Measurements from ENCODE around the gene FTO.

Gene FTO

GRCh38 chr16:53995378-53995777, 291.4 kb downstream of the FTO start:
- ChIA-PET POLR2A (no interaction called here), CTCF (no interaction called here)
- no peak for TF ChIP-seq CTCF (IDR thresholded peaks at IDR 0.05; ENCODE audit: insufficient read depth, low read length, missing control alignments)
- DNase-seq (ENCODE audit: low read depth, low spot score) = no peak
- H3K4me3 ChIP-seq (ENCODE audit: low read depth, low read length) = no peak overlapping the region

GRCh38 chr16:53996961-53997360, 293.0 kb downstream of the FTO start:
- no peak for DNase-seq (ENCODE audit: low read depth, low spot score)
- POLR2A ChIA-PET = no interaction called here
- H3K4me3 ChIP-seq (ENCODE audit: low read depth, low read length) = no peak overlapping the region
- TF ChIP-seq CTCF (IDR thresholded peaks at IDR 0.05; ENCODE audit: insufficient read depth, low read length, missing control alignments) = no peak
- CTCF ChIA-PET = no interaction called here

- no peak for DNase-seq (ENCODE audit: low read depth, low spot score)
- CTCF ChIA-PET = no interaction called here
- POLR2A ChIA-PET = no interaction called here
- no peak for TF ChIP-seq CTCF (IDR thresholded peaks at IDR 0.05; ENCODE audit: insufficient read depth, low read length, missing control alignments)
- no peak overlapping the region for H3K4me3 ChIP-seq (ENCODE audit: low read depth, low read length)
These were observed 294.3 kb downstream of the FTO start for GRCh38 chr16:53998024-53998810.

- TF ChIP-seq CTCF (IDR thresholded peaks at IDR 0.05; ENCODE audit: insufficient read depth, low read length, missing control alignments) = no peak
- no peak for DNase-seq (ENCODE audit: low read depth, low spot score)
- CTCF ChIA-PET = no interaction called here
- no peak overlapping the region for H3K4me3 ChIP-seq (ENCODE audit: low read depth, low read length)
- POLR2A ChIA-PET = no interaction called here
These were observed 295.1 kb downstream of the FTO start for GRCh38 chr16:53998966-53999522.

GRCh38 chr16:53999841-54000240, 295.9 kb downstream of the FTO start:
- ChIA-PET POLR2A (no interaction called here), CTCF (no interaction called here)
- no peak for DNase-seq (ENCODE audit: low read depth, low spot score)
- no peak overlapping the region for H3K4me3 ChIP-seq (ENCODE audit: low read depth, low read length)
- no peak for TF ChIP-seq CTCF (IDR thresholded peaks at IDR 0.05; ENCODE audit: insufficient read depth, low read length, missing control alignments)

GRCh38 chr16:54000361-54000760, 296.4 kb downstream of the FTO start:
- no peak overlapping the region for H3K4me3 ChIP-seq (ENCODE audit: low read depth, low read length)
- ChIA-PET CTCF (no interaction called here), POLR2A (no interaction called here)
- TF ChIP-seq CTCF (IDR thresholded peaks at IDR 0.05; ENCODE audit: insufficient read depth, low read length, missing control alignments) = no peak
- DNase-seq (ENCODE audit: low read depth, low spot score) = no peak
